IPS-NIHi11 (cell line): Measurements from ENCODE around the gene CHAD.

Source experiments
- DNase-seq: peaks from one replicate; pipeline ENCODE4 v3.0.0; 2012; ENCODE audit warnings: mixed read lengths, low spot score

Gene CHAD, protein sequence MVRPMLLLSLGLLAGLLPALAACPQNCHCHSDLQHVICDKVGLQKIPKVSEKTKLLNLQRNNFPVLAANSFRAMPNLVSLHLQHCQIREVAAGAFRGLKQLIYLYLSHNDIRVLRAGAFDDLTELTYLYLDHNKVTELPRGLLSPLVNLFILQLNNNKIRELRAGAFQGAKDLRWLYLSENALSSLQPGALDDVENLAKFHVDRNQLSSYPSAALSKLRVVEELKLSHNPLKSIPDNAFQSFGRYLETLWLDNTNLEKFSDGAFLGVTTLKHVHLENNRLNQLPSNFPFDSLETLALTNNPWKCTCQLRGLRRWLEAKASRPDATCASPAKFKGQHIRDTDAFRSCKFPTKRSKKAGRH

DNA sequence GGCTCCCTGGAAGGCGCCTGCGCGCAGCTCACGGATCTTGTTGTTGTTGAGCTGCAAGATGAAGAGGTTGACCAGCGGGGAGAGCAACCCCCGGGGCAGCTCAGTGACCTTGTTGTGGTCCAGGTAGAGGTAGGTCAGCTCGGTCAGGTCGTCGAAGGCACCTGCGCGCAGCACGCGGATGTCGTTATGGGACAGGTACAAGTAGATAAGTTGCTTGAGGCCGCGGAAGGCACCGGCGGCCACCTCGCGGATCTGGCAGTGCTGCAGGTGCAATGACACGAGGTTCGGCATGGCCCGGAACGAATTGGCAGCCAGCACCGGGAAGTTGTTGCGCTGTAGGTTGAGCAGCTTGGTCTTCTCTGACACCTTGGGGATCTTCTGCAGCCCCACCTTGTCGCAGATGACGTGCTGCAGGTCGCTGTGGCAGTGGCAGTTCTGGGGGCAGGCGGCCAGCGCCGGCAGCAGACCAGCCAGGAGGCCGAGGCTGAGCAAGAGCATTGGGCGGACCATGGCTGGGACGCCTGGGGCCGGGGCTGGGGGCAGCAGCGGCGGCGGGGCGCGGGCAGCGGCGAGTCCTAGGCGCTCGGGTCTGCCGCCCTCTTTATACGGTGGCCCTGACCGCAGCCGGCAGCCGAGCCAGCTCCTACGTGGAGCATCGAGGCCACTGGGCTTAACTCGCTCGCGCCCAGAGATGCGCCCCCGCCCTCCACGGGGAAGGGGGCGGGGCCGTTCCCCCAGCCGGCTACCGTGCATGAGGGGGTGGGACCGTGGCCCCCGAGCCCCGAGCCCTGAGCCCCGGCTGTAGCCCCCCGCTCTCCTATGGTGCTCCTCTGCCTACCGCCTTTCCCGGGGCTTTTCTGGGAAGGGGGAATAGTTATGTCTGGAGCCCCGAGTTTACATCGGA, at the start of gene CHAD:
Gene CHAD, minus strand, starts transcription at position 577 of the 904 bp plus-strand sequence. Its CDS starts 67 bp downstream, at position 510.
- peak; percentile 76 for DNase-seq

DNA sequence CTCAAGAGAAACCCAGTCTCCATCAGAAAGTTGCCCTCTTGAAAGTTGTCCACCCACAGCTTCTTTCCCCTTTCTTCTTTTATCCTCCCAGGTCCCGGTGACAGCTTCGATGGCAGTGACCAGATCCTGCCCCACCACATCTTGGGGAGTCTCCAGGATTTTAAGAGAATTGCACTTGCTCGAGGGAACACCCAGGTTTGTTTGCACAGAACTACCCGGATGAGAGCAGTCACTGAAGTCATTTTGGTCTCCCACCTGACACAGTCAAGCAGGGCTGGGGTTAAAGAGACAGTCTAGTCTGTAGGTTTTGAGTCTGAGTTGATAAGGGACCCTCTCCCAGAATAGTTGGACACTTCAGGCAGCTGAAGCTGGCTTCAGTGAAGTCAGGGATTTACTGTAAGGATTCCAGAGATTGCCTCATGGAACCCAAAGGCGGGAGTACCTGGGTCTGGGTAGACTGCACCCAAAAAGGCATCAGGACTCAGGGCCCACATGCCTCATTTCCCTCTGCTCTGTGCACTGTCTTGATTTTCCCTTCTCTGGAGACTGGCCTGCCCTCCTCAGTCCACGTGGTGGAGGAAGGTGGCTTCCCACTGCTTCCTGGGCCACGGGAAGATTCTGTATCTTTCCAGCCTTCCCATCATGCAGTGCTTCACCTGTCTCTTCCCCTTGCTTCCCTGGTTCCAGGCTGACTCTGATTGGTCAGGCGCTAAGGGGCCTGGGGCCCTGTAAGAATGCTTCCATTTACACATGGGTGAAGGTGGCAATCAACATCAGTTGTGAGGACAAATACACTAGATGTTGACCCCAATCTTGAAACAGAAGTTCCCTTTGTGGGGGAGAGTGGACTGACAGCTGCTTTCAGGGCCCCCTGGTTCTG, 49.1 kb upstream of the CHAD start:
- no peak for DNase-seq

DNA sequence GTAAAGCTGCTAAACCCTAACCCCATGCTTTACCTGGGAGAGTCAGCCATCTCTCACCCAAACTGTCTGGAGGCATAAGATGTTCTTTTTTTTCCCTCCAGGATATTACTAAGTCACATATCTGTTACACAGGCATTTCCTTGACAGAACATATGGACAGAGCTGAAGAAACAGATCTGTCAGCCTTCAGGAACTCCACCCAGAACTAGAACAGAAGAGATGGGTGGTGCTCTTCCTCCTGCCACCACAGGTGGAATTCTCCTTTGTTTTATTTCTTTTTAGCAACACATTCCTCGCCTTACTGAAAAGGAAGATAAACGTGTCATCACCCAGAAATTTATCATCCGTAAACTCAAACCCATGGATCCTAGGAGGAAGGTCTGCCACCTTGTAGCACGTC, 48.3 kb upstream of the CHAD start:
- no peak for DNase-seq

DNA sequence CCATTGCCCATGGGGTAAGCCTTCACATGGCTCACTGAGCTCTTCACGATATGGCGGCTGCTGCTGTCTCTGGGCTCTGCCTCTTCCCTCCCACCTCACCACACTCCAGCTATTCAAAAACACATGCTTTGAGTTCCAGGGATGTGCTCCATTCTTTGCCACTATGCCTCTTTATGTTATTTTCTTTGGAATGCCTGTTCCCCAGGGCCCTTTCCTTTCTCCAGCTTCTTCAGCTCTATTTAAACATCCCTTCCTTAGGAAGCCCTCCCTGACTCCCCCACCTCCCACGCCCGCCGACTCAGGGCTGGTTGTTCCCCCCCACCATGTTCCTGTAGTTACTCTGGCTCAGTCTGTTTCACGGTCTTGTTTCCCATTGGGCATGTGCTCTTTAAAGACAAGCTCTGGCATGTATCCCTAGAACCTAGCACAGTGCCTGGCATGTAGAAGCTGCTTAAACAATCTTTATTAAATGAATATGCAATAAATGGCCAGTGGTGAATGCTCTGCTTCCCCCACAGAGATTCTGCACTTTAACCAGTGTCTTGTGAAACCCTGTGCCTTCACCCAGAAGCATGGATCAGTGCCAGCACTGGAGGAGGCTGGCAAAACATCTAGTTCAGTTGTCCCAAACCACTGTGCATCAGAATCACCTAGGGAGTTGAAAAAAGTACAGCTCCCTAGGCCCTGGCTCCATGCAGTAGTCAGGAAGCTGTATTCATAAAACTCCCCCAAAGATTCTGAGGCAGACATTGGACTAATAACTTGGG, 46.4 kb upstream of the CHAD start:
- no peak for DNase-seq

DNA sequence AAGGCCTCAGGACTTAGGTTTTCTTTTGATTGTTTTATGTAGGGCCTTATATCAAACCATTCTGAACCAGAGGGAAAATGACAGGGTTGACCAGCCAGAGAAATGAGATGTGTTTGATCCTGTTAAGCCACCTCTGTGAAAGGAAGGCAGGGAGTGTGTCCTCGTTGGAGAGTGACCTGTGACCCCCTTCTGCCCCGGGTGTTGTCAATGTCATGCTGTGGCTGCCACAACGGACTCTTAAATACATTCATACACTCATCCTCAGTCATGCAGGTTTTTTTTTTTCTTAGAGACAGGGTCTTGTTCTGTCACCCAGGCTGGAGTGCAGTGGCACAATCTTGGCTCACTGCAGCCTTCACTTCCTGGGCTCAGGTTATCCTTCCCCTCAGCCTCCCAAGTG, 45.7 kb upstream of the CHAD start:
- no peak for DNase-seq

DNA sequence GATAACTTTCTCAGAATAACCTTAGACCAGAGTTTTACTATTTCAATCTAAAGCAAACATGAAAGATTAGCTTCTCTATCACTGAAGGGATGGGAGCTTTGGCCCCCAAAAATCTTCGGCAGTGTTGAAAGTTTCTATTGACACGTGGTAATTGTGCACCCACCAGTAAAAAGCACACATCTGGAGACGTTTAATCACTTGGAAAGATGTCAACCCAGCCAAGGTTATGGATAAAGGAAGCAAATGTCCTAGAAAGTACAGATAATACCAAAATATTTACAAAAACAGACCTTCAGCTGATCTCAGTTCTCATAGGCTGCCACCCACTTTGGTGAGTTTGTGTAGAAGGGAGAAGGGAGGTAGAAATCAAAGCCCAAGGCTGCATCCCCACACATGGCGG, 44.8 kb upstream of the CHAD start:
- DNase-seq, result no peak

DNA sequence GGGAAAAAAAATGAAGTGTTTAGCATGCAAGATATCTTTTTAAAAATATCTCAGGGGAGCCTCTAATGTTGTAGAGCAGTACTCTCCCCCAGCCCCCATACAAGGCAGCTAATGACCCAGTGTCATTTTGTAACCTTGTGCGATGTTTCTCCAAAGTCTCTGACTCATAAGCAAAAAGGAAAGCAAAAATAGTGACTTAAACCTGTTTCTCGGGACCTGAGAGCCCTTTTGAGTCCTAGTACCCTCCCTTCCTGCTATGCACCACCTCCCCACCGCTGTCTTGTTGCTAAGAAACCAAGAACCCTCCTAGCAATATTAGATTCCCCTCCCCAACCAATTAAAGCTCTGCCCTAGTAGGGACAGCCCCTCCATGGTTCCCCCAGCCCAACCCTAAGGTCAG, 42.4 kb upstream of the CHAD start:
- no peak for DNase-seq

DNA sequence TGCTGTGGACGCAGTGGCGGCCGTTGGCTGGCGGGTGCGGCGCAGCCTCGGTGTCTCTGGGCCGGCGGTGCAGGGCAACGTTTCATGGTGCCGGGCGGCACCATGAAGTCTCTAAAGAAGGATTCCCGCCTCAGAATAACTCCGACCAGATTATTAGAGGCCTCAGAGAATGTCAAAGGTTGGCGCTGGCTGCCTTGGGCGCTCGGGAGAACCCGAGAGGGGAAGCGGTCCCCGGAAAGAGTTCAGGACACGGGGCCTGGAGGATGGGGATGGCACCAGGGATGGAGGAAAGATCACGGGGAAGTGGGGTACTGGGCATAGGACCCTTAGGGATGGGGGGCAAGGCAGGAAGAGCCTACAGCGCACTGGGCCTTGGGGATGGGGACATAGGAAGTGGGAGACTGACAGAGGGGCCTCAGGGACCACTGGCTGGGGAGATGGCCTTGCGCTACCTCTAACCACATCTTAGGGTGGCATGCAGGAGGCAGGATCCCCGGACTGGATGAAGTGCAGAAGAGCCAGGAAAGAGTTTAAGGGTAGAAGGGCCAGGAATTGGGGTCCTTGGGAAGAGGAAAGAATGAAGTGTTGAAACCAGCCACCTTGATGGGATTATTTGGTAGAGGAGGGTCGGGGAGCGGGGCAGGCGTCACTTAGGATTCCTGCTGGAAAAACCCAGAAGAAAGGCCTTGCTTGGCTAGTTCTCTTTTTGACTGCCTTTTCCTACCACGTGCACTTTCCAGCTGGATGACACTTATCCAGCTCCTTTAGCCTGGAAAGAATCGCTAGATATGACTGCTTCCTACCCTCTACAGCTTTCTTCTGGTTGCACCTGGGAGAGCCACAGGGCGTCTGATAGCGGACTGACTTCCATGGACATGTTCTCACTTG, 40.1 kb upstream of the CHAD start:
- DNase-seq, result no peak

DNA sequence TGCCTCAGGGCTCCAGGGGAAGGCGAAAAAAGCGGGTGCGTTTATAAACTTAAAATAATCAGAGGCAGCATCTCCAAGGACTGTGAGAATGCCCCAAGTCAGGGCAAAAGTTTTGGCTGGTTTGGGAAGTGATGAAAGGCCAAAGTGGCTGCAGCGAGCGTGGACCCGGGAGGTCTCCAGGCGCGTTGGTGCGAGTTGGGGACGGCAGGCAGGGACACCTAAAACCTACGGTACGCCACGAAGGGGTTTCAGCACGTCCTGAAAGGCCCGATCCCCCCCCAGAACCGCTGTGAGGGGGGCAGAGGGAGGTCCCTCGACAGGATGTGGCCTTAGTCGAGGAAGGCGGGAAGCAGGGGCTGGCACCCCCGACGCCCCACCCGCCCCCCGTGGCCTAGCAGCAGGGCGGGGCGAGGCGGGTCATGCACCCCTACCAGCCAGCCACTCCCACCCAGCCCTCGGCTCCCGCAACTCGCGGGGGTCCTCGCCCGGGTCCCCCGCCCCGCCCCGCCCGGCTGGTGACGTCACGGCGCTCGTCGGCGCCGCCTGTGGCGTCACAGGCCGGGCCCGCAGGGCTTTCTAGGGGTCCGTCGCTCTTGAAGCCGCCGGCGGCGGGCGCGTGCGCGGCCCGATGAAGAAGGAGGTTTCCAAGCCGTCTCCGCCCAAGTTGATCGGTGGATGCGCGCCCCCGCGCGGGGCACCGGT, 39.3 kb upstream of the CHAD start, which contains the start of gene MYCBPAP:
Gene MYCBPAP, plus strand, starts transcription at position 569 of the 702 bp plus-strand sequence. CDS start 236 bp downstream, outside the sequence.
- DNase-seq, result peak; percentile 94

DNA sequence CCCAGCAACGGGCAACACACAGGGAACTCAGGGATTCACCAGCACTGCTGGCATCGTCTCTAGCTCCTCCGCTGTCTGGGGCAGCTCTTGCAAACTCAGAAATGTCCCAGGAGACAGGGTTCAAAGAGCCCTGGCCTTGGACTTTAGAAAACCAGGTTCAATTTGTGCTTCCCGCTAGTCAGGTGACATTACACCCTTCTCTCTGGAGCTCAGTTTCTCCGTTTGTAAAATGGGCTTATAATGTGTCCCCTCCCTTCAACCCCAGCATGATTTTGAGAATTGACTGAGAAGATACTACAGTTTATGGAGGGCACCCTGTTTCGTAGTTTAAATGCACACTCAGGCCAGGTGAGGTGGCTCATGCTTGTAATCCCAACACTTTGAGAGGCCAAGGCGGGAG, 37.6 kb upstream of the CHAD start:
- DNase-seq, result no peak

DNA sequence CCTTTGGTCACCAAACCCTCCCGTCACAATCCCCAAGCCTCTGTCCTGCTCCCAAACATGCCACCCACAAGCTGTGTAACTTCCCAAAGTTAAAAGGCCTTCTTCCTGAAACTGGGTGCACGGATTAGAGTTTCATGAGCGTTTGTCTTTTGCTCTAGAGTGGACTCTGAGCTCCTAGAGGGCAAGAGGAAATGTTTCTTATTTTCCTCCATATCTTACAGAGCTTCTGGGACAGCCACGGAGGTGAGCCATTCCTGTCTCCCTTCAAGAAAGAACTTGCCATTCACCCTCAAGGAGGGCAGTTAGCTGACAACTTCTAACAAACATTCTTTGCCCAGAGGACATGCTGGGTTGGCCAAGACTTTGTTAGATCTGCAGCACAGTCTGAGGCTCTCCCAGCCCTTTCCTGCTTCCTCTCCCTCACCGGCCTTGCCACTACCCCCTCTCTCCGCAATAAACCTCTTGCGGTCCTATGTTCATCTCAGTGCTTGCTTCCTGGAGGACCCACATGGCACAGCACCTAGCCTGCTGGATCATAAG, 37.0 kb upstream of the CHAD start:
- DNase-seq, result no peak

DNA sequence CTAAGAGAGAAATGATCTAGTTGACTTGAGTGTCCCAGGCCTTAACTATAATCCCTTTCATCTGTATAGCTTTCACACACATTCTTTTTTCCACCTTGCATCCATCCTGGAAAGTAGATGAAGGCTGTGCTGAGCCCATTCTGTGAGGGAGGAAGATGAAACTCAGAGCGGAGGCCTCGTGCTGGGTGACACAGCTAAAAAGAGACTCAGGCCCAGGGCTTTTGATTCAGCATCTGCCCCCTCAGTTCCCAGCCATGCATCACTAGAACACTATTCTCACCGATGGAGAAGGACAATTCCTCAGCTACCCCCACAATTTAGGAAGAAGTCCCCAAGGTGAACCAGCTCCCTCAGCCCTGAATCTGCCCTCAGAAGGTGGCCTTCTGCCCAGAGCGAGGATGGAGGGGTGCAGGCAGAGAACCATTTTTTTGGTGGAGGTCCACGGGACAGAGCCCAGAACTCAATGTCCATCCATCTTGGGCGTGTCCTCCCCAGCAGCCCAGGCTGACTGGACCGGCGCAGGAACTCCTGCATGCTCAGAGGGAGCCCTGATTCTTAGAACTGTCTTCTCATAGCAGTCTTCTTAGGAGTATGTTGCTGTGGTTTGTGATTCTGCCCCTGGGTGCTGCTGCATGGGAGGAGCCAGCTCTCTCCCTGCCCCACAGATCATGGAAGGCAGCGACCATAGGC, 33.8 kb upstream of the CHAD start:
- DNase-seq, result no peak

DNA sequence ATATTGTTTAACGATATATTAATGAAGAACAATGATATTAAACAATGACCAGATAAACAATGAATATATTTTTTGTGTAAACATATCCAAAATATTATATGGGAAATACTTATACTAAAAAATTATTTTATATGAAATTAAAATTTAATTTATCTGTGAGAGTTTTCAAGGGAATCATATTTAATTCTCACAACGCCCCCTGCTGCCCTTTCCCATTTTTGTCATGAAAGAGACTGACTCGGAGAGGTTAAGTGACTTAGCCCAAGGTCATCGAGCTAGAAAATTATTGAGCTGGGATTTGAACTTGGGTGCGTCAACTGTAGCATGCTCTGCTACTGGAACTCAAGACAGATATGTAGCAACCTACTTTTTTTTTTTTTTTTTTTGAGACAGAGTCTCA, 32.4 kb upstream of the CHAD start:
- no peak for DNase-seq

DNA sequence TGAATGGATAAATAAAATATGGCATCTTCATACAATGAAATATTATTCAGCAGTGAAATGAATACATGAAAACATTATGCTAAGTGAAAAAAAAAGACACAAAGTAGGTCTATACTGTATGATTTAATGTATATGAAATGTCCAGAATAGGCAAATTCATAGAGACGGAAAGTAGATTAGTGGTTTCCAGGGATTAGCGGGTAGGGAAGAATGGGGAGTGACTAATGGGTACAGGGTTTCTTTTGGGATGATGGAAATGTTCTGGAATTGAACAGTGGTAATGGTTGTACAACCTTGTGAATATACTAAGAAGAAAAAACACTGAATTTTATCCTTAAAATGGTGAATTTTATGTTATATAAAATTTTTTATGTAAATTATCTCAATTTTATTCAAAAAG, 31.0 kb upstream of the CHAD start:
- no peak for DNase-seq

DNA sequence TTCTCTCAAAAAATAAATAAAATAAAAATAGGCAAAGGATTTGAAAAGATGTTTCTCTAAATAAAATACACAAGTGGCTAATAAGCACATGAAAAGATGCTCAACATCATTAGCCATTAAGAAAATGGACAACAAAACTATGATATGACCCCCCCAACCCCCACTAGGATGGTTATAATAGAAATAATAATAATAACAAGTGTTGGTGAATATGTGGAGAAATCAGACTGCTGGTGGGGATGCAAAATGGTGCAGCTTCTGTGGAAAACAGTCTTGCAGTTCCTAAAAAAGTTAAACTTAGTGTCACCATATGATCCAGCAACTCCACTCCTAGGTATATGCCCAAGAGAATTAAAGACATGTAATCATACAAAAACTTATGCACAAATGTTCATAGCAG, 30.6 kb upstream of the CHAD start:
- no peak for DNase-seq

DNA sequence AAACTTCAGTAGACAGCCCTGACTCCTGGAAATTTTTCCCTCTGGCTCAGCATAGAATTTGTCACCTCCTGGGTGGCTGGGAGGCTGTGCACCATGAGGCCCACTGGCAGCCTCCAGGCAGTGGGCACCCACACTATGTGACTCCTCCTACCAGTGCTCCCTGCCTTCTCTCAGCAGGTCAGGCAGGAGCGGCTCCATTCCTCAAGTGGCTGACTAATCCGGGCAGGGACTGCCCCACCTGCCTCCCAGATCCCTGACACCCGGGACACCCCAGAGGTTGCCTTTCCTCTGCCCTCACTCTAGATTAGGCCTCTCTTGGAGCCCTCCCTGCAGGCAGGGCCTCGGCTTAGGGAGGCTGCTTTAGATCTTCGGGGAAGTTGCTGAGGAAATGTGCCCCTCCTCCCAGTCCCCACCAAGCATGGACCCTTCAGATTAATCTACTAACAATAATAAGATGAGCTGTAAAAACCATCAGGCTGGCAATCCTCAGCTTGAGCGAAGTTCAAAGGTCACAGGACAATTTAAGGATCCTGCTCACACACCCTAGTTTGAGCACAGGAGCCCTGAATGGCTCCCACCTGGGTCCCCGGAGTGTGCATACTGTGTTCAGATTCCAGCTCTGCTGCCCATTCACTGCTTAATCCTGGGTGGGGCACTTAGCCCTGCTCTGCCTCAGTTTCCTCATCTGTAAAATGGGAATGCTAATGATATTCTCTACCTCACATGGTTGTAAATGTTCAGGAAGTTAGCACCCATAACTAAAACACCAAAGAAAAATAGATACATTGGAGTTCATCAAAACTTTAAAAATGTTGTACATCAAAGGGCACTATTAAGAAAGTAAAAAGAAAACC, 29.6 kb upstream of the CHAD start:
- no peak for DNase-seq

DNA sequence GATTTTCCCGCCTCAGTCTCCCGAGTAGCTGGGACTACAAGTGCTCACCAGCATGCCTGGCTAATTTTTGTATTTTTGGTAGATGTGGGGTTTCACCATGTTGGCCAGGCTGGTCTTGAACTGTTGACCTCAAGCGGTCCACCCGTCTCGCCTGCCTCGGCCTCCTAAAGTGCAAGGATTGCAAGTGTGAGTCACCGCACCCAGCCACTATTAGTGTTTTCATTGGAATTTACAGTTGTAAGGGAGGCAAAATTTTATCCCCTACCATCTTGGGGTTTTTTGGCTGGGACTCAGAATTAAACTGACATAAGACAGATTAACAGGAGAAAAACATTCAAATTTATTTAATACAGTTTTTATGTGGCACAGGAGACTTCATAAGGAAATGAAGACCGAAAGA, 27.2 kb upstream of the CHAD start:
- no peak for DNase-seq
